ENCODE data around the gene UQCC3.

UQCC3 gene

GRCh38 chr11:62710001-62710345, 38.5 kb downstream of the UQCC3 start:
- TF ChIP-seq CTCF (IDR thresholded peaks at IDR 0.05; ENCODE audit: extremely low read depth, missing control alignments), result no peak
- DNase-seq (ENCODE audit: low spot score), result no peak

GRCh38 chr11:62712276-62712812, 40.9 kb downstream of the UQCC3 start:
- DNase-seq (ENCODE audit: low spot score), result no peak
- TF ChIP-seq CTCF (IDR thresholded peaks at IDR 0.05; ENCODE audit: extremely low read depth, missing control alignments), result no peak

GRCh38 chr11:62712861-62713260, 41.4 kb downstream of the UQCC3 start:
- no peak for TF ChIP-seq CTCF (IDR thresholded peaks at IDR 0.05; ENCODE audit: extremely low read depth, missing control alignments)
- no peak for DNase-seq (ENCODE audit: low spot score)

GRCh38 chr11:62713343-62713742, 41.9 kb downstream of the UQCC3 start:
- no peak for DNase-seq (ENCODE audit: low spot score)
- TF ChIP-seq CTCF (IDR thresholded peaks at IDR 0.05; ENCODE audit: extremely low read depth, missing control alignments), result no peak

GRCh38 chr11:62715150-62716130, 44.0 kb downstream of the UQCC3 start:
- no peak for TF ChIP-seq CTCF (IDR thresholded peaks at IDR 0.05; ENCODE audit: extremely low read depth, missing control alignments)
- DNase-seq (ENCODE audit: low spot score), result no peak

- TF ChIP-seq CTCF (IDR thresholded peaks at IDR 0.05; ENCODE audit: extremely low read depth, missing control alignments), result no peak
Observed at GRCh38 chr11:62716206-62716605, 44.7 kb downstream of the UQCC3 start.

GRCh38 chr11:62716816-62717215, 45.3 kb downstream of the UQCC3 start:
- no peak for DNase-seq (ENCODE audit: low spot score)

More at GRCh38 chr11:62716206-62716605, 44.7 kb downstream of the UQCC3 start:
- no peak for DNase-seq (ENCODE audit: low spot score)

More at GRCh38 chr11:62716816-62717215, 45.3 kb downstream of the UQCC3 start:
- TF ChIP-seq CTCF (IDR thresholded peaks at IDR 0.05; ENCODE audit: extremely low read depth, missing control alignments), result no peak
